Measurements from ENCODE around the gene KCTD10.

Gene KCTD10

DNA sequence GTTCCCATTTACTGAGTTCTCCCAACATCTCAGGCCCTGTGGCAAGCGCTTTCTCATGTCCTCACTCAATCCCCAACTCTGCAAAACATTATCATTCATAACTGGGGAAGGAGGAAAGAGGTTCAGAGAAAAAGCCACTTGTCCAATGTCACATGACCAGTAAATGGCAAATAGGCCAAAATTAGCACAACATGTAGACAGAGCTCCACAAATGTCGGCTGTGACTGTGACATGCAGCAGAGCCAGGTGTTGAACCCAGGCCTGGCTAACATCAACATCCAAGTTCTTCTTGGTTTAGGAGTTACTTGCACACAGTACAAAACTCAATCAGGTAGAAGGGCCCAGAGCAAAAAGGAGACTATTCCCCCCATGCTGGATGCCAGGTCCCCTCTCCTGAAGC is 10.8 kb downstream of the KCTD10 start:
- no peak for DNase-seq (ENCODE audit: extremely low read depth, low read depth)
- no peak for TF ChIP-seq CTCF (IDR thresholded peaks at IDR 0.05; ENCODE audit: low read depth, low read length, missing control alignments)

GRCh38 chr12:109464642-109465351 is 12.3 kb downstream of the KCTD10 start:
- no peak for TF ChIP-seq CTCF (IDR thresholded peaks at IDR 0.05; ENCODE audit: low read depth, low read length, missing control alignments)
- H3K4me3 ChIP-seq (replicated peaks; ENCODE audit: low read depth, low read length) = no peak overlapping the region
- DNase-seq (ENCODE audit: extremely low read depth, low read depth) = no peak

More for the DNA sequence above, 10.8 kb downstream of the KCTD10 start:
- H3K4me3 ChIP-seq (replicated peaks; ENCODE audit: low read depth, low read length) = no peak overlapping the region

GRCh38 chr12:109463756-109464155 is 13.3 kb downstream of the KCTD10 start:
- H3K4me3 ChIP-seq (replicated peaks; ENCODE audit: low read depth, low read length) = peak overlapping the region; percentile 25

GRCh38 chr12:109462868-109463692 is 14.0 kb downstream of the KCTD10 start:
- peak overlapping the region; percentile 31 for H3K4me3 ChIP-seq (replicated peaks; ENCODE audit: low read depth, low read length)
- DNase-seq (ENCODE audit: extremely low read depth, low read depth) = peak; percentile 98
- TF ChIP-seq CTCF (IDR thresholded peaks at IDR 0.05; ENCODE audit: low read depth, low read length, missing control alignments) = no peak

More at GRCh38 chr12:109463756-109464155, 13.3 kb downstream of the KCTD10 start:
- no peak for DNase-seq (ENCODE audit: extremely low read depth, low read depth)
- TF ChIP-seq CTCF (IDR thresholded peaks at IDR 0.05; ENCODE audit: low read depth, low read length, missing control alignments) = no peak

- DNase-seq (ENCODE audit: extremely low read depth, low read depth) = peak; percentile 95
- TF ChIP-seq CTCF (IDR thresholded peaks at IDR 0.05; ENCODE audit: low read depth, low read length, missing control alignments) = no peak
- H3K4me3 ChIP-seq (replicated peaks; ENCODE audit: low read depth, low read length) = peak overlapping the region; percentile 31
Measured at GRCh38 chr12:109461846-109462756, 15.0 kb downstream of the KCTD10 start.

All from HFF-Myc (cell line).